Neural crest cell (in vitro differentiated cells): ENCODE results near the gene ARHGEF10L. TPM values are rescaled to one million over a fixed set of nuclear protein-coding genes. Genes with fewer than 3 reads are reported as not detected.

ENCODE experiments used
- DNase-seq: peaks from one replicate; pipeline ENCODE4 v3.0.0; 2021; ENCODE audit warnings: low read depth, mixed read lengths, low spot score
- H3K27ac Mint-ChIP-seq: one replicate; pipeline ENCODE4 v1.8.0; 2021; ENCODE audit warnings: mild to moderate bottlenecking, mixed read lengths; ENCODE audit not compliant: unreplicated experiment
- H3K27me3 Mint-ChIP-seq: 2 replicates; pipeline ENCODE4 v1.8.0; 2021; ENCODE audit warnings: low read depth, mild to moderate bottlenecking, mixed read lengths
- H3K36me3 Mint-ChIP-seq: 2 replicates; pipeline ENCODE4 v1.8.0; 2021; ENCODE audit warnings: low read depth, mild to moderate bottlenecking, mixed read lengths
- H3K4me1 Mint-ChIP-seq: 2 replicates; pipeline ENCODE4 v1.8.0; 2021; ENCODE audit warnings: mixed read lengths
- H3K4me3 Mint-ChIP-seq: one replicate; pipeline ENCODE4 v1.8.0; 2021; ENCODE audit warnings: mild to moderate bottlenecking, mixed read lengths
- H3K9me3 Mint-ChIP-seq: 2 replicates; pipeline ENCODE4 v1.8.0; 2021; ENCODE audit warnings: mixed read lengths
- total RNA-seq: library from RNA; stranded (reverse); gene quantifications from 2 replicates; pipeline ENCODE4 v1.2.1, GENCODE V29; 2021
- TF ChIP-seq, protein P1 (sequence below): fragments of 200-600 bp; sonication (generic); conservative IDR thresholded peaks from 2 replicates; pipeline ENCODE4 v1.5.0; 2021; ENCODE audit warnings: antibody characterized with exemption, mild to moderate bottlenecking

ARHGEF10L gene
- total RNA-seq, 1 donor from 2014 or later, result 22.2 TPM

DNA sequence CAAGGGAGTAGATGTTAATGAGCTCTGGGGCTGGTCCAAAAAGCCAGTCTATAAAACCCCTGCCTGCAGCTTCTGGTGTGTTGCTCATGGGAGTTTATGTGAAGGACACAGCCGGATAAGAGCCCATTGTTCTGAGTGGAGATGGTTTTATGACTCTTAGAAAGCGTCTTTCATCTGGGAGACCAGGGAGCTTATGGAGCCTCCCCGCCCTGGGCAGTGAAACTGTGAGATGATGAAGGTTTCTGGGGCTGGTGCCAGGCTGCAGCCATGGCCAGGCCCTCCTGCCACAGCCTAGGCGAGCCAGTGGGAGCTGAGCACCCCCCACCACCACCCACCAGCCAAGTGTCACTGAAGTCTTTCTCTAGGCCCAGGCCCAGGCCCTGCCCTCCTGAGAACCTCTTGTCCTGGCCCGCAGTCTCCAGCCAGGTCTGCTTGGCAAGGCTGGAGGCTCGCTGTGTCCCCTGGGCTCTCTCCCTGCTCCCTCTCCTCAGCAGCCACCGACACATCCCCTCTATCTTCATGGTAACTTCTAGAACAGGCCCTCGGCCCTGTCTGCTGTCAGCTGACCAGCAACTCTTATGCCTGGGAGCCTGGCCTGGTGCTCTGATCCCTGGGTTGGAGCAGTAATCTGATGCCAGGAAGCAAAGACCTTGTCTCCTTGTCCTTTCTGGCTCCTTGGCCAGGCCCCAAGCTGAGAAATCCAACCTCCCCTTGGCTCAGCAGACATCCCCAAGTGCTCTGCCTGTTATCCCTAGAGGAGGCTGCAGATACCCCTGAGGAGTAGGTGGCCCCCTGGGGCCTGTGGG, 7.6 kb upstream of the ARHGEF10L start:
- no peaks in the 10 kb centered on the region for H3K36me3 Mint-ChIP-seq
- no peak overlapping the region for H3K4me3 Mint-ChIP-seq
- no peaks in the 10 kb centered on the region for H3K9me3 Mint-ChIP-seq
- peaks cover 29% of the 10 kb centered on the region for H3K4me1 Mint-ChIP-seq
- TF ChIP-seq, protein P1, sequence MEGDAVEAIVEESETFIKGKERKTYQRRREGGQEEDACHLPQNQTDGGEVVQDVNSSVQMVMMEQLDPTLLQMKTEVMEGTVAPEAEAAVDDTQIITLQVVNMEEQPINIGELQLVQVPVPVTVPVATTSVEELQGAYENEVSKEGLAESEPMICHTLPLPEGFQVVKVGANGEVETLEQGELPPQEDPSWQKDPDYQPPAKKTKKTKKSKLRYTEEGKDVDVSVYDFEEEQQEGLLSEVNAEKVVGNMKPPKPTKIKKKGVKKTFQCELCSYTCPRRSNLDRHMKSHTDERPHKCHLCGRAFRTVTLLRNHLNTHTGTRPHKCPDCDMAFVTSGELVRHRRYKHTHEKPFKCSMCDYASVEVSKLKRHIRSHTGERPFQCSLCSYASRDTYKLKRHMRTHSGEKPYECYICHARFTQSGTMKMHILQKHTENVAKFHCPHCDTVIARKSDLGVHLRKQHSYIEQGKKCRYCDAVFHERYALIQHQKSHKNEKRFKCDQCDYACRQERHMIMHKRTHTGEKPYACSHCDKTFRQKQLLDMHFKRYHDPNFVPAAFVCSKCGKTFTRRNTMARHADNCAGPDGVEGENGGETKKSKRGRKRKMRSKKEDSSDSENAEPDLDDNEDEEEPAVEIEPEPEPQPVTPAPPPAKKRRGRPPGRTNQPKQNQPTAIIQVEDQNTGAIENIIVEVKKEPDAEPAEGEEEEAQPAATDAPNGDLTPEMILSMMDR, result no peak
- no peak for DNase-seq
- H3K27ac Mint-ChIP-seq, result peak overlapping the region; percentile 65
- no peaks in the 10 kb centered on the region for H3K27me3 Mint-ChIP-seq

DNA sequence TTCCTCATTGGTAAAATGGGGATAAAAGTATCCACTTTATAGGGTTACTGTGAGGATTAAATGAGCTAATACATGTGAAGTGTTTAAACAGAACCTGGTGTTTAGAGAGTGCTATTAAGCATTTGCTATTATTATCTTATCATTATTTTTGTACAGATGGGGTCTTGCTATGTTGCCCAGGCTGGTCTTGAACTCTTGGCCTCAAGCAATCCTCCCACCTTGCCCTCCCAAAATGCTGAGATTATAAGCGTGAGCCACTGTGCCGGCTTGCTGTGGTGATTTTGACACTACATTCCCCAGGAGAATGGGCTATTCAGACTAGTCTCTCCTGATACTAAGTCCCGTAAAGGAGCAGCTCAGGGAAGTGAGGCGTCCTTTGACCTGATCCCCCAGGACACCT, 6.3 kb upstream of the ARHGEF10L start:
- no peak for DNase-seq
- Mint-ChIP-seq H3K4me3 (no peak overlapping the region), H3K4me1 (peaks cover 29% of the 10 kb centered on the region), H3K9me3 (no peaks in the 10 kb centered on the region), H3K36me3 (no peaks in the 10 kb centered on the region), H3K27me3 (no peaks in the 10 kb centered on the region), H3K27ac (peak overlapping the region; percentile 27)
- TF ChIP-seq, protein P1, result no peak

DNA sequence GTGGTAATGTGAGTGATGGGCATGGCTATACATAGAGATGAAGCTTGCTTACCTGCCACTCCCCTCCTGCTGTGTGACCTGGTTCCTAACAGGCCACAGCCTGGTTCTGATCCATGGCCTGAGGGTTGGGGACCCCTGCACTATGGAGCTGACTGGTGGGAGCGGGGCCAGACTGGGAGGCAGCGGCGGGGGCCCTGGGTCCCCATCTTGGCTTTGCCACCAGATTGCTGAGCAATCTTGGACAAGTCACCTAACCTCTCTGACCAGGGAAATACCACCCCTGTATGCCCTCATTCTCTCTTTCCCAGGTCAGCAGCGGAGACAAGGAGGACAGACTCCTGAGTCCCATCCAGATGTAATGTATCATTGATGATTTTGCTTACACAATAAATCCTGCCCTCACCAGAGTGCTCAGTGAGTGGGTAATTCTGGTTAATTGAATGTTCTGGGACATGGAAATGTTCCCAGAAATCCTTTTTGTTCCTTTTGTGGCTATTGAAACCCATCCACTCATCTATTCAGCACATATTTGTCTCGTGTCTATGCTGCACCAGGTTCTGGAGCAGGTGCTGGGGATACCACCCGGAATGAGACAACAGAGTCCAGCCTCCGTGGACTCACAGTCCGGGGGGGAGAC, 4.1 kb upstream of the ARHGEF10L start:
- Mint-ChIP-seq H3K4me1 (peaks cover 34% of the 10 kb centered on the region), H3K27ac (no peak overlapping the region), H3K9me3 (no peaks in the 10 kb centered on the region), H3K27me3 (no peaks in the 10 kb centered on the region), H3K4me3 (no peak overlapping the region), H3K36me3 (no peaks in the 10 kb centered on the region)
- TF ChIP-seq, protein P1, result no peak
- no peak for DNase-seq

DNA sequence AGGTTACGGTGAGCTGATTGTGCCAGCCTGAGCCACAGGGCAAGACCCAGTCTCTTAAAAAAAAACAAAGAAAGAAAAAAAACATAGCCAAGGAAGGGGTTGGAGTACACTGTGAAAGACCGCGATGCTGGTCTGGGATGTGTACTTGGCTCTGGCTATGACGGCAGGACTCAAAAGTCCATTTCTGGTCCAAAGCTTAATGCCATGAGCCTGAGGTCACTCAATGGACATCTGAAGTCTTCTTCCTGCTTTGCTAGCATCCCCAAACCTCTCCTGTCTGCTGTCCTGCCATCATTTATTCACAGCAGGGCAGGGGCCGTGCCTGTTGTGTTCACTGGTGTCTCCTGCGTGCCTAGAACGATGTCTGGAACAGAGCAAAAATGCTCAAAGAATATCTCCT, 1.5 kb upstream of the ARHGEF10L start:
- H3K4me1 Mint-ChIP-seq, result peaks cover 36% of the 10 kb centered on the region
- H3K27ac Mint-ChIP-seq, result peak overlapping the region; percentile 1
- H3K36me3 Mint-ChIP-seq, result no peaks in the 10 kb centered on the region
- TF ChIP-seq, protein P1, result no peak
- H3K27me3 Mint-ChIP-seq, result no peaks in the 10 kb centered on the region
- peak overlapping the region; percentile 91 for H3K4me3 Mint-ChIP-seq
- no peak for DNase-seq
- H3K9me3 Mint-ChIP-seq, result no peaks in the 10 kb centered on the region

DNA sequence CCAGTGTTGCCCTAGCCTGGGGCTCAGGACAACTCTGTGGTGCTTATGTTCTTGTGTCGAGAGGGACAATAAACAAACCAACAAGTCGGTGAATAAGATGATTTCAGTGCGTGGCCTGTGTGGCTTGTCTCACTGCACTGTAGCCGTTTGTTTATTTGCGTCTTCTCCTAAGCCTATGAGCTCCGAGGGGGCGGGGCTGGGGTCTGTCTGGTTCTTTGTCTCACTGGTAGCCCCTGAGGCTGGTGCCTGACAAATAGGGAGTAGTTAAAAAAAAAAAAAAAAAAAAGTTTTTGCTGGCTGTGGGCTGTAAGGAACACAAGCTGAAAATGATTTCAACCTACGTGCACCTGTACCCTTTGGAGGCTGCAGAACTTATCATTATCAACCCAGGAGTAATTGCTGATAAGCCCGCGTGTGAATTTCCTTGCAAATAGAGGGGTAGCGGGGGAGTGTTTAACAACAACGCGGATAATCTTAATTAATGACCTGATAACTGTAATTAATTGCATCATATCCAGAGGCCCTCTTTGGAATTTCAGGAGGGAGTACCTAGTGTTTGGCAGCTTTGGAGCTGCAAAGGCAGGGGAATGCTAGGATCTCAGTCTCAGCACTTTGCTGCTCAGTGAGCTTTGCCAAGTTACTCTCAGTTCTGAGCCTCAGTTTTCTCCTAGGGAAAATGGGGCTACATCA, 925 bp upstream of the ARHGEF10L start:
- TF ChIP-seq, protein P1, result no peak
- H3K27me3 Mint-ChIP-seq, result no peaks in the 10 kb centered on the region
- no peaks in the 10 kb centered on the region for H3K36me3 Mint-ChIP-seq
- peak overlapping the region; percentile 93 for H3K27ac Mint-ChIP-seq
- DNase-seq, result peak; percentile 79
- H3K9me3 Mint-ChIP-seq, result no peaks in the 10 kb centered on the region
- H3K4me3 Mint-ChIP-seq, result peak overlapping the region; percentile 91
- peaks cover 36% of the 10 kb centered on the region for H3K4me1 Mint-ChIP-seq
